Activated CD8-positive, alpha-beta T cell treated with anti-CD3 and anti-CD28 coated beads, Interleukin-2, amount 10 ng/mL, durations not matched to agents 7 days and 5 days (primary cell): ENCODE measurements around the gene SGMS1. TPM values are rescaled to one million over a fixed set of nuclear protein-coding genes. Genes with fewer than 3 reads are reported as not detected.
A peak's percentile ranks its signal among the peaks of the same experiment; 100 is the strongest.

ENCODE experiments used
- ATAC-seq: fragments of 150-1000 bp; cut with Tn5 transposase; one replicate; pipeline ENCODE4 v1.10.0; 2021; ENCODE audit warnings: moderate library complexity
- CTCF ChIA-PET: fragments of 350-600 bp; sonication (Branson Sonifier 250); formaldehyde crosslinking; loops from one replicate; lab custom pipeline; 2021; ENCODE audit warnings: antibody characterized with exemption; lab: Charles Lee
- POLR2A ChIA-PET: fragments of 350-600 bp; sonication (Branson Sonifier 250); formaldehyde crosslinking; loops from one replicate; lab custom pipeline; 2021; ENCODE audit warnings: antibody characterized with exemption; lab: Charles Lee
- DNase-seq: peaks from one replicate; pipeline ENCODE4 v3.0.0-alpha.2; 2020
- H3K27ac Mint-ChIP-seq: one replicate; pipeline ENCODE4 v1.8.0; 2021; ENCODE audit warnings: mild to moderate bottlenecking, mixed read lengths
- H3K27me3 Mint-ChIP-seq: one replicate; pipeline ENCODE4 v1.8.0; 2021; ENCODE audit warnings: low read depth, mixed read lengths
- H3K36me3 Mint-ChIP-seq: one replicate; pipeline ENCODE4 v1.8.0; 2021; ENCODE audit warnings: low read depth, mixed read lengths
- H3K4me1 Mint-ChIP-seq: one replicate; pipeline ENCODE4 v1.8.0; 2021; ENCODE audit warnings: low read depth, mixed read lengths
- H3K4me3 Mint-ChIP-seq: one replicate; pipeline ENCODE4 v1.8.0; 2021; ENCODE audit warnings: mild to moderate bottlenecking, mixed read lengths
- H3K9me3 Mint-ChIP-seq: one replicate; pipeline ENCODE4 v1.8.0; 2022; ENCODE audit warnings: mixed read lengths; ENCODE audit not compliant: insufficient read depth
- total RNA-seq, 2 experiments: library from RNA; stranded (reverse); gene quantifications; one replicate each; pipeline ENCODE4 v1.2.3, GENCODE V29; 2021

SGMS1 gene
- total RNA-seq, 2 experiments from 2014 or later = 14.2 to 16.4 TPM

GRCh38 chr10:50605269-50605950, 18.3 kb downstream of the SGMS1 start:
- POLR2A ChIA-PET = interaction anchor here (0.6 kb wide), 1 partner anchor 35 kb away, joined by 3 read pairs; no protein-coding TSS in a partner anchor
- Mint-ChIP-seq H3K9me3 (no peaks in the 10 kb centered on the region), H3K4me3 (no peak overlapping the region), H3K27ac (peak overlapping the region; percentile 13), H3K4me1 (peaks cover 47% of the 10 kb centered on the region), H3K36me3 (no peaks in the 10 kb centered on the region), H3K27me3 (no peaks in the 10 kb centered on the region)
- peak; percentile 49 for ATAC-seq
- CTCF ChIA-PET = interaction anchor here (0.6 to 4.4 kb wide), 3 partner anchors 12 to 183 kb away, joined by 3 to 19 read pairs (median 3); no protein-coding TSS in a partner anchor
- no peak for DNase-seq

- Mint-ChIP-seq H3K27me3 (no peaks in the 10 kb centered on the region), H3K9me3 (no peaks in the 10 kb centered on the region), H3K27ac (no peak overlapping the region), H3K4me3 (no peak overlapping the region), H3K36me3 (no peaks in the 10 kb centered on the region), H3K4me1 (peaks cover 50% of the 10 kb centered on the region)
- ATAC-seq = no peak
- ChIA-PET POLR2A (interaction anchor here (0.6 kb wide), 1 partner anchor 35 kb away, joined by 3 read pairs; no protein-coding TSS in a partner anchor), CTCF (interaction anchor here (0.6 to 4.4 kb wide), 3 partner anchors 12 to 183 kb away, joined by 3 to 19 read pairs (median 3); no protein-coding TSS in a partner anchor)
- DNase-seq = no peak
Measured at GRCh38 chr10:50604809-50605208, 18.9 kb downstream of the SGMS1 start.

GRCh38 chr10:50604049-50604640, 19.6 kb downstream of the SGMS1 start:
- CTCF ChIA-PET = interaction anchor here (4.4 kb wide), 1 partner anchor 17 kb away, joined by 19 read pairs; no protein-coding TSS in a partner anchor
- Mint-ChIP-seq H3K27me3 (no peaks in the 10 kb centered on the region), H3K9me3 (no peaks in the 10 kb centered on the region), H3K4me3 (no peak overlapping the region), H3K36me3 (no peaks in the 10 kb centered on the region), H3K4me1 (peaks cover 50% of the 10 kb centered on the region), H3K27ac (no peak overlapping the region)
- ATAC-seq = peak; percentile 47
- POLR2A ChIA-PET = no interaction called here
- DNase-seq = no peak

- no peak overlapping the region for H3K4me3 Mint-ChIP-seq
- no peaks in the 10 kb centered on the region for H3K9me3 Mint-ChIP-seq
- peaks cover 50% of the 10 kb centered on the region for H3K4me1 Mint-ChIP-seq
- CTCF ChIA-PET = interaction anchor here (4.4 kb wide), 1 partner anchor 18 kb away, joined by 19 read pairs; no protein-coding TSS in a partner anchor
- H3K36me3 Mint-ChIP-seq = no peaks in the 10 kb centered on the region
- no peak for DNase-seq
- H3K27ac Mint-ChIP-seq = no peak overlapping the region
- H3K27me3 Mint-ChIP-seq = no peaks in the 10 kb centered on the region
- ATAC-seq = no peak
- POLR2A ChIA-PET = no interaction called here
Measured at GRCh38 chr10:50603151-50603850, 20.5 kb downstream of the SGMS1 start.

GRCh38 chr10:50601974-50602373, 21.8 kb downstream of the SGMS1 start:
- H3K27ac Mint-ChIP-seq = no peak overlapping the region
- DNase-seq = no peak
- H3K4me3 Mint-ChIP-seq = no peak overlapping the region
- POLR2A ChIA-PET = no interaction called here
- CTCF ChIA-PET = interaction anchor here (0.6 kb wide), 1 partner anchor 810 kb away, joined by 3 read pairs; no protein-coding TSS in a partner anchor
- H3K4me1 Mint-ChIP-seq = peaks cover 45% of the 10 kb centered on the region
- no peak for ATAC-seq
- H3K36me3 Mint-ChIP-seq = no peaks in the 10 kb centered on the region
- no peaks in the 10 kb centered on the region for H3K9me3 Mint-ChIP-seq
- H3K27me3 Mint-ChIP-seq = no peaks in the 10 kb centered on the region

GRCh38 chr10:50600831-50601477, 22.8 kb downstream of the SGMS1 start:
- ChIA-PET CTCF (interaction anchor here (0.6 to 1.6 kb wide), 3 partner anchors 12 to 811 kb away, joined by 3 to 4 read pairs (median 3); no protein-coding TSS in a partner anchor), POLR2A (no interaction called here)
- H3K9me3 Mint-ChIP-seq = no peaks in the 10 kb centered on the region
- DNase-seq (no peak), ATAC-seq (no peak)
- H3K4me1 Mint-ChIP-seq = peaks cover 44% of the 10 kb centered on the region
- no peak overlapping the region for H3K27ac Mint-ChIP-seq
- H3K27me3 Mint-ChIP-seq = no peaks in the 10 kb centered on the region
- H3K4me3 Mint-ChIP-seq = no peak overlapping the region
- H3K36me3 Mint-ChIP-seq = no peaks in the 10 kb centered on the region

- no peak for ATAC-seq
- no peak overlapping the region for H3K4me3 Mint-ChIP-seq
Measured at GRCh38 chr10:50600286-50600685, 23.5 kb downstream of the SGMS1 start.

GRCh38 chr10:50596897-50597296, 26.9 kb downstream of the SGMS1 start:
- CTCF ChIA-PET = no interaction called here
- POLR2A ChIA-PET = interaction anchor here (0.7 kb wide), 1 partner anchor 1033 kb away, joined by 3 read pairs; no protein-coding TSS in a partner anchor
- H3K27me3 Mint-ChIP-seq = no peaks in the 10 kb centered on the region
- ATAC-seq (no peak), DNase-seq (no peak)
- H3K9me3 Mint-ChIP-seq = no peaks in the 10 kb centered on the region
- peaks cover 13% of the 10 kb centered on the region for H3K4me1 Mint-ChIP-seq
- H3K27ac Mint-ChIP-seq = no peak overlapping the region
- H3K4me3 Mint-ChIP-seq = no peak overlapping the region
- peaks cover 2% of the 10 kb centered on the region for H3K36me3 Mint-ChIP-seq

More at GRCh38 chr10:50600286-50600685, 23.5 kb downstream of the SGMS1 start:
- no peak overlapping the region for H3K27ac Mint-ChIP-seq
- no peaks in the 10 kb centered on the region for H3K9me3 Mint-ChIP-seq
- H3K4me1 Mint-ChIP-seq = peaks cover 38% of the 10 kb centered on the region
- no peaks in the 10 kb centered on the region for H3K36me3 Mint-ChIP-seq
- CTCF ChIA-PET = interaction anchor here (1.6 kb wide), 1 partner anchor 47 kb away, joined by 4 read pairs; no protein-coding TSS in a partner anchor
- no peak for DNase-seq
- H3K27me3 Mint-ChIP-seq = no peaks in the 10 kb centered on the region
- POLR2A ChIA-PET = no interaction called here

GRCh38 chr10:50596456-50596855, 27.3 kb downstream of the SGMS1 start:
- Mint-ChIP-seq H3K4me1 (peaks cover 11% of the 10 kb centered on the region), H3K27ac (no peak overlapping the region), H3K9me3 (no peaks in the 10 kb centered on the region), H3K4me3 (no peak overlapping the region), H3K36me3 (peaks cover 2% of the 10 kb centered on the region), H3K27me3 (no peaks in the 10 kb centered on the region)
- ATAC-seq (no peak), DNase-seq (no peak)
- ChIA-PET POLR2A (interaction anchor here (0.7 kb wide), 1 partner anchor 1033 kb away, joined by 3 read pairs; no protein-coding TSS in a partner anchor), CTCF (no interaction called here)

- POLR2A ChIA-PET = no interaction called here
Measured at GRCh38 chr10:50595785-50596184, 28.0 kb downstream of the SGMS1 start.

More at GRCh38 chr10:50595785-50596184, 28.0 kb downstream of the SGMS1 start:
- Mint-ChIP-seq H3K4me3 (no peak overlapping the region), H3K27me3 (no peaks in the 10 kb centered on the region), H3K9me3 (no peaks in the 10 kb centered on the region), H3K36me3 (peaks cover 2% of the 10 kb centered on the region), H3K4me1 (peaks cover 6% of the 10 kb centered on the region), H3K27ac (no peak overlapping the region)
- no peak for DNase-seq
- CTCF ChIA-PET = no interaction called here
- no peak for ATAC-seq
